GM19099 (cell line): ENCODE data around the gene FRA10AC1.

ENCODE experiments used
- POLR2A ChIP-seq: IDR thresholded peaks from 3 replicates; pipeline ENCODE4 v1.6.1; 2011; ENCODE audit warnings: low read depth; ENCODE audit not compliant: insufficient read length; ENCODE audit errors: extremely low read depth

Gene FRA10AC1

GRCh38 chr10:93715345-93715744 is 13.0 kb upstream of the FRA10AC1 start:
- no peak for TF ChIP-seq POLR2A

GRCh38 chr10:93712593-93712992 is 10.2 kb upstream of the FRA10AC1 start:
- no peak for TF ChIP-seq POLR2A

GRCh38 chr10:93711891-93712290 is 9.5 kb upstream of the FRA10AC1 start:
- no peak for TF ChIP-seq POLR2A

DNA sequence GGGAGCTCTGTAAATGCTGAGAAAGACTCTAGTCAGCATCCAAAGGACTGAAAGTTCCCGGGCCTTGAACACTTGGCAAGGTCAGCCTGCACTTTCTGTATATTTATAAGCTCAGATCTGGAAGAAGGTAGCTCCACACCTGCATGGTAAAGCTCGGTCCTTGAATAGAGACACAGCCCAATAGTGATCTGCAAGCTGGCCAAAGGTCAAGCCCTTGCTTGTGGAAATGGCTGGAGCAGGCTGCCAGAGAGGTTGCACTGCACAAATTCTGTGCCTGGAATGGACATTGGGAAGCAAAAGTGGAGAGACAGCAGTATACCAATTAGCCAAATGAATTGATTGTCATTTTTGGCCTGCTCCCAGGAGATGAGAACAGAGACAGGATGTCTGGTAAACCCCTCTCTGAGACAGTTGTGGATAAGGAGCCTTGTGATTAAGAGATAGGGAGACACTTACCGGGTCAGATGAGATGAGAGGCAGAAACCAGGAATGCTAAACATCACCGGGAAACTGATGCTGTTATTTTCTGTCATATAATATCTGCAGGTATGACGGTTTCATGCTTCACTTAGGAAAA is 8.0 kb upstream of the FRA10AC1 start:
- TF ChIP-seq POLR2A = no peak

DNA sequence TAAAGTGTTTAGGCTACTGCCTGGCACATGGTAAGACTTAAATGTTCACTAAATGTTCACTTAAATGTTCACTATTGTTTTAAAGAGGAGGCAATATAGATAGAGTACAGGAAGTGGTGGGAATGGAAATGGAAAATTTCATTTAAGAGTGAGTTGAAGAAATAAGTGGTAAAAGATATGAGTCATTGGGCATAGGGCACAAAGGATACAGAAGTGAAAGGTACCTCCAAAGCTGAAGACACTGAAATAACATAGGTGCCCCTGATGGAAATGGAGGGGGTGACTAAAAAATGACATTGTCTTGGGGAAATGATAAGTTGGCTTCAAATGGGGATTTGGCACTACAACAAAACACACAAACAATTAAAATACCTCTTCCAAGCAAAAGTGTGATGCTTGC is 5.2 kb upstream of the FRA10AC1 start:
- TF ChIP-seq POLR2A = no peak

GRCh38 chr10:93704451-93704850 is 2.1 kb upstream of the FRA10AC1 start:
- no peak for TF ChIP-seq POLR2A

GRCh38 chr10:93703841-93704240 is 1.4 kb upstream of the FRA10AC1 start:
- TF ChIP-seq POLR2A = no peak

- TF ChIP-seq POLR2A = no peak
Observed at GRCh38 chr10:93703066-93703465, 674 bp upstream of the FRA10AC1 start.

- no peak for TF ChIP-seq POLR2A
Observed at GRCh38 chr10:93701866-93702209, 554 bp downstream of the FRA10AC1 start.

GRCh38 chr10:93697207-93697606 is 5.2 kb downstream of the FRA10AC1 start:
- TF ChIP-seq POLR2A = no peak

- no peak for TF ChIP-seq POLR2A
Observed at GRCh38 chr10:93695740-93696139, 6.7 kb downstream of the FRA10AC1 start.

DNA sequence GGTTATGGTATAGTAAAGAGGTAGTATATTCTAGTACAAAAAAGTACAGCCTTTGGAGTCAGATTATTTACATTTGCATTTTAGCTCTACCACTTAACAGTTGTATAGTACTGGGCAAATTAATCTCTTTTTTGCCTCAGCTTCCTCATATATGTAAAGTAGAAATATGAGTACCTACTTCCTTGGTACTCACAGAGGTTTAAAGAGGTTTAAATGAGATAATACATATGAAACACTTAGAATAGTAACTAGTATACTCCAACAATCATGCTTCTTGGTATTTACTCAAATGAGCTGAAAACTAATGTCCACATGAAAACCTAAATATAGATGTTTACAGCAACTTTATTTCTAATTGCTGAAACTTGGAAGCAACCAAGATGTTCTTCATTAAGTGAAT is 14.7 kb downstream of the FRA10AC1 start:
- no peak for TF ChIP-seq POLR2A

DNA sequence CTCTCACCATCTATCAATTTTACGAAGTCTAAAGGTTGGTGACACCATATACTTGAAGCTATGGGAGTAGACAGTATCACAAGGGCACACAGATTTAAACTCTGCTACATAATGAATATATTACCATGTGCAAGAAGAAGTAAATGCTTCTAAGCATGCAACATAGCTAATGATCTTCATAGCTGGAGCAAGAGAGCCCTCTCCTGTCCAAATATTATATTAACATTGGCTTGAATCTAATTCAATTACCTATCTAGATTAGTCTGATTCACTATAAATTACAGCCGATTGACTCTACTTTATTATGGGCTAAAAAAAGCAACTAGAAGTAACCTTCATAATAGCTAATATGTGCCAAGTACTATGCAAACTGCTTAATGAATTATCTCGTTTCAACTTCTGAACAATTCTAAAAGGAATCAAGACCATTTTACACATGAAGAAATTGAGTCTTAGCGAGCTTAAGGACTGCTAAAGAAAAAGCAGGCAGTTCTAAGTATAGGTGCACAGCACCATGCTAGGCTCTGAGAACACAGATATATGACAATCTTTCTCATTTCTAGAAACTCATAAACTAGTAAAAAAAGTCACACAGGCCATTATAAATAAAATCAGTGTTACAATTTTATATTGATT is 21.9 kb downstream of the FRA10AC1 start:
- no peak for TF ChIP-seq POLR2A

- no peak for TF ChIP-seq POLR2A
Observed at GRCh38 chr10:93678805-93679587, 23.4 kb downstream of the FRA10AC1 start.

GRCh38 chr10:93678386-93678785 is 24.0 kb downstream of the FRA10AC1 start:
- TF ChIP-seq POLR2A = no peak

- TF ChIP-seq POLR2A = no peak
Observed at GRCh38 chr10:93673791-93674190, 28.6 kb downstream of the FRA10AC1 start.

- TF ChIP-seq POLR2A = no peak
Observed at GRCh38 chr10:93672890-93673289, 29.5 kb downstream of the FRA10AC1 start.

- no peak for TF ChIP-seq POLR2A
Observed at GRCh38 chr10:93672022-93672678, 30.2 kb downstream of the FRA10AC1 start.
